Body of pancreas (tissue), 4 donors: ENCODE measurements around the gene HSD11B2. TPM values are rescaled to one million over a fixed set of nuclear protein-coding genes. Genes with fewer than 3 reads are reported as not detected.

Experiments used
- ATAC-seq: fragments of 150-250 bp; one replicate; pipeline ENCODE4 v1.9.1; 2016
- DNase-seq, 4 donors: peaks; one replicate each; pipeline ENCODE4 v3.0.0-alpha.2; 2019
- H3K27ac ChIP-seq, 4 donors: fragments of 200-600 bp; sonication (generic); 1 replicate in 3 of 4; 2 replicates in 1 of 4; pipeline versions ENCODE4 v1.5.1 to v1.6.1; 2016 to 2019; ENCODE audit warnings: mild to moderate bottlenecking in 1 of 4, mixed read lengths in 1 of 4, moderate library complexity in 1 of 4
- H3K27me3 ChIP-seq, 2 donors: fragments of 200-600 bp; sonication (generic); one replicate each; pipeline ENCODE4 v1.6.0; 2016; ENCODE audit warnings: mild to moderate bottlenecking in 1 of 2
- H3K36me3 ChIP-seq, 2 donors: fragments of 200-600 bp; sonication (generic); replicated peaks in 1 of 2; 2 replicates each; pipeline ENCODE4 v1.5.1; 2016; ENCODE audit warnings: low read depth in 2 of 2; ENCODE audit not compliant: insufficient read depth in 1 of 2
- H3K4me1 ChIP-seq: fragments of 200-600 bp; sonication (generic); one replicate; pipeline ENCODE4 v1.6.0; 2016
- H3K4me3 ChIP-seq, 2 donors: fragments of 200-600 bp; sonication (generic); 1 replicate in 1 of 2; 2 replicates in 1 of 2; pipeline ENCODE4 v1.5.1; 2016 to 2019
- H3K9me3 ChIP-seq, 3 donors: fragments of 200-600 bp; sonication (generic); 1 replicate in 2 of 3; 2 replicates in 1 of 3; pipeline ENCODE4 v1.5.1; 2016
- CTCF ChIP-seq, 7 experiments: fragments of 450-650 bp in 4 of 7; fragments of 200-600 bp in 3 of 7; sonication (generic) in 3 of 7; IDR thresholded peaks; one replicate each; pipeline ENCODE4 v1.5.1; 2016 to 2019; ENCODE audit warnings: antibody characterized with exemption in 7 of 7
- POLR2A ChIP-seq, 3 donors: fragments of 450-650 bp; IDR thresholded peaks; one replicate each; pipeline ENCODE4 v1.6.1; 2016; ENCODE audit warnings: antibody characterized with exemption in 3 of 3, mild to moderate bottlenecking in 2 of 3
- WGBS, 2 donors: methylation state at CpG; one replicate each; pipeline ENCODE4 v1.1.5; 2017; 5-methylcytosine and 5-hydroxymethylcytosine counted together
- intact Hi-C: fragments of 100-400 bp; cut with DNase I; formaldehyde crosslinking; loops from one replicate; pipeline ENCODE4 v1.15.1; 2023
- total RNA-seq, 2 donors: library from RNA; depleted of rRNA; stranded (reverse); fragments of >200 nt; gene quantifications; one replicate each; pipeline ENCODE4 v1.1.0, GENCODE V29; 2016

The HSD11B2 gene
- total RNA-seq, 2 donors from 2014 or later: 5.4 to 13.8 TPM

GRCh38 chr16:67446968-67447507 is 16.1 kb downstream of the HSD11B2 start:
- ATAC-seq (no peak), DNase-seq (no peak)
- no peak for TF ChIP-seq CTCF (IDR thresholded peaks at IDR 0.05)
- TF ChIP-seq POLR2A (IDR thresholded peaks at IDR 0.05): no peak
- intact Hi-C loops: no loop called here
- Histone ChIP-seq H3K27ac (peak overlapping the region in 3 of 4 donors; percentile 22 to 56 (median 51)), H3K9me3 (no peaks in the 10 kb centered on the region), H3K27me3 (no peaks in the 10 kb centered on the region), H3K36me3 (no peaks in the 10 kb centered on the region), H3K4me3 (no peak overlapping the region), H3K4me1 (peaks cover 85% of the 10 kb centered on the region)
- 66 to 75% methylated on average over 8 of the region's 8 CpGs for WGBS, 2 donors

- intact Hi-C loops: no loop called here
- DNase-seq (peak; percentile 62 to 76 (median 68)), ATAC-seq (peak; percentile 28)
- H3K27me3 ChIP-seq: no peaks in the 10 kb centered on the region
- peak; percentile 11 to 61 (median 44) for TF ChIP-seq CTCF (IDR thresholded peaks at IDR 0.05)
- TF ChIP-seq POLR2A (IDR thresholded peaks at IDR 0.05): no peak
- no peaks in the 10 kb centered on the region for H3K36me3 ChIP-seq
- no peak overlapping the region for H3K4me3 ChIP-seq
- H3K4me1 ChIP-seq: peaks cover 85% of the 10 kb centered on the region
- WGBS, 2 donors: 30 to 64% methylated on average over 2 to 5 of the region's 6 CpGs
- no peaks in the 10 kb centered on the region for H3K9me3 ChIP-seq
- H3K27ac ChIP-seq: peak overlapping the region in 3 of 4 donors; percentile 21 to 56 (median 51)
Observed at GRCh38 chr16:67447508-67448076, 16.7 kb downstream of the HSD11B2 start.

- DNase-seq (no peak), ATAC-seq (no peak)
- H3K4me3 ChIP-seq: no peak overlapping the region
- no peak overlapping the region for H3K27ac ChIP-seq
- no peak for TF ChIP-seq POLR2A (IDR thresholded peaks at IDR 0.05)
- no peak for TF ChIP-seq CTCF (IDR thresholded peaks at IDR 0.05)
- H3K9me3 ChIP-seq: no peaks in the 10 kb centered on the region
- WGBS, 2 donors: 97 to 100% methylated on average over 5 of the region's 5 CpGs
- peaks cover 83% of the 10 kb centered on the region for H3K4me1 ChIP-seq
- H3K36me3 ChIP-seq: peaks cover 0 to 2% of the 10 kb centered on the region in 2 donors
- intact Hi-C loops: no loop called here
- H3K27me3 ChIP-seq: no peaks in the 10 kb centered on the region
Observed at GRCh38 chr16:67448580-67448979, 17.7 kb downstream of the HSD11B2 start.

- peak in 1 of 4 donors; percentile 53 for DNase-seq
- no peak for ATAC-seq
- WGBS, 2 donors: 22 to 46% methylated on average over 2 of the region's 2 CpGs
- H3K4me1 ChIP-seq: peaks cover 77% of the 10 kb centered on the region
- TF ChIP-seq CTCF (IDR thresholded peaks at IDR 0.05): no peak
- no peak for TF ChIP-seq POLR2A (IDR thresholded peaks at IDR 0.05)
- intact Hi-C loops: no loop called here
- no peaks in the 10 kb centered on the region for H3K9me3 ChIP-seq
- no peaks in the 10 kb centered on the region for H3K27me3 ChIP-seq
- no peak overlapping the region for H3K4me3 ChIP-seq
- H3K27ac ChIP-seq: peak overlapping the region in 3 of 4 donors; percentile 91 to 96 (median 93)
- H3K36me3 ChIP-seq: peaks cover 0 to 2% of the 10 kb centered on the region in 2 donors
Observed at GRCh38 chr16:67449336-67449735, 18.4 kb downstream of the HSD11B2 start.

- Histone ChIP-seq H3K9me3 (no peaks in the 10 kb centered on the region), H3K27me3 (no peaks in the 10 kb centered on the region), H3K36me3 (peaks cover 0 to 2% of the 10 kb centered on the region in 2 donors), H3K27ac (peak overlapping the region in 3 of 4 donors; percentile 91 to 96 (median 93)), H3K4me3 (no peak overlapping the region), H3K4me1 (peaks cover 77% of the 10 kb centered on the region)
- TF ChIP-seq POLR2A (IDR thresholded peaks at IDR 0.05) (no peak), CTCF (IDR thresholded peaks at IDR 0.05) (no peak)
- intact Hi-C loops: no loop called here
- 87 to 100% methylated on average over 1 to 3 of the region's 3 CpGs for WGBS, 2 donors
- DNase-seq (no peak), ATAC-seq (no peak)
Observed at GRCh38 chr16:67449739-67450138, 18.8 kb downstream of the HSD11B2 start.
